CD4-positive, alpha-beta T cell (primary cell): Measurements from ENCODE around the gene WDR89. TPM values are rescaled to one million over a fixed set of nuclear protein-coding genes. Genes with fewer than 3 reads are reported as not detected.
"Not testable (repeated sequence)": the region's sequence is repeated elsewhere in the genome, so short reads cannot be mapped to it uniquely, and the experiment has no call there.

Source experiments
- ATAC-seq: fragments of 200-7000 bp; cut with Tn5 transposase; one replicate; pipeline ENCODE4 v1.10.0; 2022; ENCODE audit warnings: mild to moderate bottlenecking; ENCODE audit not compliant: poor library complexity
- CTCF ChIA-PET: fragments of 350-600 bp; sonication (Branson Sonifier 250); formaldehyde crosslinking; loops from one replicate; lab custom pipeline; 2021; ENCODE audit warnings: antibody characterized with exemption, inconsistent platforms; lab: Charles Lee
- POLR2A ChIA-PET: fragments of 350-600 bp; sonication (Branson Sonifier 250); formaldehyde crosslinking; loops from one replicate; lab custom pipeline; 2021; ENCODE audit warnings: antibody characterized with exemption, inconsistent platforms; lab: Charles Lee
- DNase-seq, 14 experiments: peaks; one replicate each; pipeline ENCODE4 v3.0.0-alpha.2; 2013 to 2020; ENCODE audit warnings: mixed read lengths in 2 of 14
- H3K27ac ChIP-seq, 2 donors: one replicate each; pipeline versions ENCODE4 v1.5.1 to v1.7.0; 2013; ENCODE audit warnings: low read length in 2 of 2, low read depth in 1 of 2, mild to moderate bottlenecking in 1 of 2
- H3K27me3 ChIP-seq, 2 experiments: 1 replicate in 1 of 2; 2 replicates in 1 of 2; pipeline versions ENCODE4 v1.6.1 to v1.7.0; 2013; ENCODE audit warnings: low read length in 2 of 2, control low read depth in 1 of 2, mild to moderate bottlenecking in 1 of 2, moderate library complexity in 1 of 2; ENCODE audit not compliant: insufficient read depth in 2 of 2, control insufficient read depth in 1 of 2
- H3K36me3 ChIP-seq: one replicate; pipeline ENCODE4 v1.6.1; 2013; ENCODE audit warnings: low read length, control low read depth; ENCODE audit not compliant: insufficient read depth
- H3K4me1 ChIP-seq: one replicate; pipeline ENCODE4 v1.6.1; 2013; ENCODE audit warnings: low read length, control low read depth; ENCODE audit not compliant: insufficient read depth
- H3K4me3 ChIP-seq: one replicate; pipeline ENCODE4 v1.5.1; 2013; ENCODE audit warnings: mild to moderate bottlenecking, low read length, moderate library complexity
- H3K9me3 ChIP-seq, 2 experiments: 1 replicate in 1 of 2; 2 replicates in 1 of 2; pipeline versions ENCODE4 v1.6.1 to v1.7.0; 2013; ENCODE audit warnings: low read length in 2 of 2, mild to moderate bottlenecking in 2 of 2, control low read depth in 1 of 2, moderate library complexity in 1 of 2; ENCODE audit not compliant: control insufficient read depth in 1 of 2, insufficient read depth in 1 of 2
- H3K27ac Mint-ChIP-seq: one replicate; pipeline ENCODE4 v1.8.0; 2020; ENCODE audit warnings: mixed read lengths
- H3K27me3 Mint-ChIP-seq: one replicate; pipeline ENCODE4 v1.8.0; 2021; ENCODE audit warnings: mixed read lengths
- H3K36me3 Mint-ChIP-seq: one replicate; pipeline ENCODE4 v1.8.0; 2021; ENCODE audit warnings: low read depth, mixed read lengths
- H3K4me1 Mint-ChIP-seq: one replicate; pipeline ENCODE4 v1.8.0; 2021; ENCODE audit warnings: low read depth, mixed read lengths
- H3K4me3 Mint-ChIP-seq: one replicate; pipeline ENCODE4 v1.8.0; 2020; ENCODE audit warnings: mild to moderate bottlenecking, mixed read lengths
- H3K9me3 Mint-ChIP-seq: one replicate; pipeline ENCODE4 v1.8.0; 2020; ENCODE audit warnings: mixed read lengths
- intact Hi-C, 2 experiments: fragments of 100-400 bp; cut with DNase I in 1 of 2; cut with micrococcal nuclease in 1 of 2; formaldehyde crosslinking; loops; one replicate each; pipeline versions ENCODE4 v1.15.1 to v1.9.0; 2023 to 2025; cut with DNase I, micrococcal nuclease
- total RNA-seq, 174 experiments: library from RNA in 2 of 174; stranded (reverse) in 2 of 174; gene quantifications; one replicate each; pipeline ENCODE4 v1.2.3 and lab custom pipeline; 2021 to 2026
- TF ChIP-seq, protein P1 (sequence below): fragments of 200-600 bp; IDR thresholded peaks from one replicate; pipeline ENCODE4 v1.8.0; 2022; ENCODE audit warnings: antibody characterized with exemption, mild to moderate bottlenecking

WDR89 gene
- total RNA-seq, 2 experiments from 2014 or later, result 12.4 to 13.4 TPM

DNA sequence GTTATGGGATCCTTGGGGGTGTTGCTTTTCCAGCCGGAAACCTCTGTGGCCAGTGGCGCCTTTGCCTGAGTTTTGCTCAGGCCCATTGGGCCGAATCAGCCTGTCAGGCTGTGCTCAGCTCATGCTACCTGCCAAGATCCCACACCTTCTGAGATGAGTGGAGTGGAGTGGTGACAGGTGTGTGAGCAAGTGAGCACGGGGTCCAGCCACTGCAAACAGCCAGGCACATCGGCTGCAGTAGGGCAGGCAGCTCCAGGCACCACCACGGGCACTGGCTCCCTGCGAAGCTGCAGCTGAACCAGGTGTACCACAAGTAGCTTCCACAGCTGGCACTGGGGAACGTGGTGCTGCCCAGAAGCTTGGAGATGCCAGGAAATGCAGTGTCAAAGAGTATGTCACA, 21.1 kb upstream of the WDR89 start:
- DNase-seq (no peak), ATAC-seq (no peak)
- ChIA-PET POLR2A (interaction anchor here (0.8 to 2.0 kb wide), 2 partner anchors 12 to 20 kb away, joined by 4 to 10 read pairs; no protein-coding TSS in a partner anchor), CTCF (no interaction called here)
- Histone ChIP-seq H3K4me3 (no peak overlapping the region), H3K27me3 (no peaks in the 10 kb centered on the region), H3K36me3 (no peaks in the 10 kb centered on the region), H3K27ac (no peak overlapping the region), H3K9me3 (no peaks in the 10 kb centered on the region), H3K4me1 (peaks cover 4% of the 10 kb centered on the region)
- peaks cover 13% of the 10 kb centered on the region for H3K36me3 Mint-ChIP-seq
- no peaks in the 10 kb centered on the region for H3K27me3 Mint-ChIP-seq
- H3K27ac Mint-ChIP-seq, result no peak overlapping the region
- TF ChIP-seq, protein P1, sequence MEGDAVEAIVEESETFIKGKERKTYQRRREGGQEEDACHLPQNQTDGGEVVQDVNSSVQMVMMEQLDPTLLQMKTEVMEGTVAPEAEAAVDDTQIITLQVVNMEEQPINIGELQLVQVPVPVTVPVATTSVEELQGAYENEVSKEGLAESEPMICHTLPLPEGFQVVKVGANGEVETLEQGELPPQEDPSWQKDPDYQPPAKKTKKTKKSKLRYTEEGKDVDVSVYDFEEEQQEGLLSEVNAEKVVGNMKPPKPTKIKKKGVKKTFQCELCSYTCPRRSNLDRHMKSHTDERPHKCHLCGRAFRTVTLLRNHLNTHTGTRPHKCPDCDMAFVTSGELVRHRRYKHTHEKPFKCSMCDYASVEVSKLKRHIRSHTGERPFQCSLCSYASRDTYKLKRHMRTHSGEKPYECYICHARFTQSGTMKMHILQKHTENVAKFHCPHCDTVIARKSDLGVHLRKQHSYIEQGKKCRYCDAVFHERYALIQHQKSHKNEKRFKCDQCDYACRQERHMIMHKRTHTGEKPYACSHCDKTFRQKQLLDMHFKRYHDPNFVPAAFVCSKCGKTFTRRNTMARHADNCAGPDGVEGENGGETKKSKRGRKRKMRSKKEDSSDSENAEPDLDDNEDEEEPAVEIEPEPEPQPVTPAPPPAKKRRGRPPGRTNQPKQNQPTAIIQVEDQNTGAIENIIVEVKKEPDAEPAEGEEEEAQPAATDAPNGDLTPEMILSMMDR, result no peak
- peaks cover 5% of the 10 kb centered on the region for H3K4me1 Mint-ChIP-seq
- no peaks in the 10 kb centered on the region for H3K9me3 Mint-ChIP-seq
- intact Hi-C loops, result no loop called here
- no peak overlapping the region for H3K4me3 Mint-ChIP-seq

DNA sequence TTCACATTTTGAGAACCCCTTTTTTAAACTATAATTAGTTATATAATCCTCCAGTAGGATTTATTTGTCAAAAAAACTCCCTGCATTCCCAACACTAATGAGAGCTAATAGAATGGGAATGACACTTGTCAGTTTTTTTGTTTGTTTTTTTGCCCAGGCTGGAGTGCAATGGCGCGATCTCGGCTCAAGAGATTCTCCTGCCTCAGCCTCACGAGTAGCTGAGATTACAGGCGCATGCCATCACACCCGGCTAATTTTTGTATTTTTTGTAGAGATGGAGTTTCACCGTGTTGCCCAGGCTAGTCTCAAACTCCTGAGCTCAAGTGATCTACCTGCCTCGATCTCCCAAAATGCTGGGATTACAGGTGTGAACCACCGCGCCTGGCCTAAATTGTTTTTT, 20.2 kb upstream of the WDR89 start:
- H3K4me1 ChIP-seq, H3K27ac ChIP-seq, H3K27me3 ChIP-seq, H3K9me3 ChIP-seq, H3K4me3 ChIP-seq, ATAC-seq, H3K4me3 Mint-ChIP-seq, H3K27me3 Mint-ChIP-seq, H3K9me3 Mint-ChIP-seq, DNase-seq, H3K4me1 Mint-ChIP-seq, POLR2A ChIA-PET, CTCF ChIA-PET, intact Hi-C loops, H3K27ac Mint-ChIP-seq, H3K36me3 ChIP-seq: not testable (repeated sequence)
- peaks cover 16% of the 10 kb centered on the region for H3K36me3 Mint-ChIP-seq

DNA sequence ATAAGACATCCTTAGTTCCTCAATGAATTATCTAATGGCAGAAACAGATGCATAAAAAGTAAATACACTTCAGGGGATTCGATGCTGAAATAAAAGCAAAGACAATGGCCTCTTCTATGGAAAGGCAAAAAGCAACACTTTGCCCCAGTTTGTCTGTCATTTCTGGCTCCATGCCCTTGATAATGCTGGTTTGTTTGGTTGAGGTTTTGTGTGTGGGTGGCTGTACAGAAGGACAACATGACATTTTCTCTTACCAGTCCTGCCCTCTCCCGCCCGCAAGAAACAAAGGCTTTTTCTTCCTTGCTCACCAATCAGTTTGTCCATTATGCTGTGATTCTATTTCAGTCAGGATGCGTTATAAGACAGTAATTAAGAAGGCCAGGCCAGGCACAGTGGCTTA, 18.1 kb upstream of the WDR89 start:
- CTCF ChIA-PET, result no interaction called here
- H3K4me1 Mint-ChIP-seq, result peaks cover 5% of the 10 kb centered on the region
- Histone ChIP-seq H3K36me3 (peaks cover 4% of the 10 kb centered on the region), H3K4me3 (no peak overlapping the region), H3K4me1 (peaks cover 4% of the 10 kb centered on the region), H3K9me3 (no peaks in the 10 kb centered on the region), H3K27ac (no peak overlapping the region), H3K27me3 (no peaks in the 10 kb centered on the region)
- H3K27me3 Mint-ChIP-seq, result no peaks in the 10 kb centered on the region
- intact Hi-C loops, result no loop called here
- no peaks in the 10 kb centered on the region for H3K9me3 Mint-ChIP-seq
- H3K4me3 Mint-ChIP-seq, result no peak overlapping the region
- ATAC-seq, result no peak
- H3K36me3 Mint-ChIP-seq, result peaks cover 20% of the 10 kb centered on the region
- POLR2A ChIA-PET, result no interaction called here
- no peak for DNase-seq
- TF ChIP-seq, protein P1, result no peak
- peak overlapping the region; percentile 44 for H3K27ac Mint-ChIP-seq

DNA sequence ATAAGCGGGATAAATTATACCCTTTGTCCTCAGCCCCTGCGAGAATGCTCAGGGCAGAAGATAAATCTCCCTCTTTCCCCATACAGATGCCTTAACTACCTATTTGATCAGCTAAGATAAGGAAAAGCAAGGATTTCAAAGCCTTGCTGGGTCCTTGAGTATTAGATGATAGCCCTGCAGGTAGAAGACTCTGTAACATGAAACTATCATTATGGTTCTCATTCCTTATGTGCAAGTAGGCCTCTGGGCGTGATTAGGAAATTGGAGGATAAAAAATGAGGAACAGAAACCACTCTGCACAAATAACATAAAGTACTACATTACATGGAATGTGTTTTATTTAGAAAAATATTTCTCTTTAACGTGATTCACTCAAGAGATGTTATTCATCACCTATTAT, 14.5 kb upstream of the WDR89 start:
- H3K27ac Mint-ChIP-seq, result no peak overlapping the region
- no peaks in the 10 kb centered on the region for H3K9me3 ChIP-seq
- no peaks in the 10 kb centered on the region for H3K9me3 Mint-ChIP-seq
- H3K4me3 ChIP-seq, result no peak overlapping the region
- no peaks in the 10 kb centered on the region for H3K27me3 Mint-ChIP-seq
- peaks cover 19% of the 10 kb centered on the region for H3K4me1 Mint-ChIP-seq
- no peak overlapping the region for H3K27ac ChIP-seq
- no peak for DNase-seq
- intact Hi-C loops, result no loop called here
- ChIA-PET CTCF (no interaction called here), POLR2A (interaction anchor here (3.3 kb wide), 1 partner anchor 14 kb away, joined by 9 read pairs; the partner anchor contains the start of gene WDR89)
- peaks cover 13% of the 10 kb centered on the region for H3K4me1 ChIP-seq
- peaks cover 4% of the 10 kb centered on the region for H3K36me3 ChIP-seq
- H3K4me3 Mint-ChIP-seq, result no peak overlapping the region
- H3K36me3 Mint-ChIP-seq, result peaks cover 30% of the 10 kb centered on the region
- no peaks in the 10 kb centered on the region for H3K27me3 ChIP-seq
- no peak for ATAC-seq
- TF ChIP-seq, protein P1, result no peak
